HG02981 (cell line): Measurements from ENCODE around the gene MRPS5.

ENCODE experiments used
- ATAC-seq: cut with Tn5 transposase; IDR thresholded peaks from one replicate; pipeline ENCODE4 v1.9.1; 2021; ENCODE audit warnings: mild to moderate bottlenecking, moderate library complexity; ENCODE audit not compliant: unreplicated experiment

Gene MRPS5

DNA sequence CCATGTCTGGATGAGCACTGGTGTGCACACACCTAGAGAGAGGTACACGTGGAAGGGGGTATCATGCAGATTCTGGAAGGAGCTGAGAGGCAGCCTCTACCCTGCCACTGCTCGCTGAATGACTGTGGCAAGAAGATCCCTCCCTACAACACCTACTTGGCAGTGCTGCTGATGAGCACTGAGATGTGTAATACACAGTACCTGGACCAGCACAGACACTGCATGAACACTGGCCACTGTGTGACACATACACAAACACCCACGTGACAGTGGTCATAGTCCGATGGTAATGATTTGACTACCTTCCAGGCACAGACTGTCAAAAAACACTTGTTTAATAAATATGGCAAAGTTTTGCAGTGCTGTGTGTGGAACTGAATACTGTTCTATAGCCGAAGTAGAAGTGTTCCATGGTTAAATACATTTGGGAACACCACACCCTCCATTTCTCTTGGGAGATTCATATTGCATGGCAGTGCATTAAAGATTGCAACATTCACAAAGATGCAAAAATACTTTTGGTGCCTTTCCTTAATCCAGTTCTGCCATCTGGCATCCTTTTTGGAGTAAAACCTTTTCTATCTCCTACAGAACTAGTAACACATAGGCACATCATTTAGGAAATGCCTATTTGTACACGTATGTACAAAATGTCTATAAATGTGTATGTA lies 29.6 kb downstream of the MRPS5 start:
- ATAC-seq: no peak

DNA sequence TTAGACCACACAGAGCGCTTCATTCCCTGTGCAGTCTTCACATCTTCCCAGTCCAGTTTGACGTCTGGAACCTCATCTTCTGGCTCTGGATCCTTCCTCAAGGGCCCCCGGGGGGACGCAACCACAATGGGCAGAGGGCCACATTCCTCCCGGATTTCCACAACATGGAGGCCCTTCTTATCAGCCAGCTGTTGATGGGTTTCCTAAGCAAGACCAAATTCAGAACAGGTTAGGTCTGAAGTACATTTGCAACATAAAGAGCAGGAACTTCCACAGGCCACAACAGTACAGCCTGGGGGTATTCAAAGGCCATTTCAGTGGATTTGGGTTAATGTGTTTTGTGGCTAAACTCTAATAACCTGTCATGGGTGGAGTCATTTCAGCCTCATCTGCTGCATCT lies 34.2 kb downstream of the MRPS5 start:
- no peak for ATAC-seq

DNA sequence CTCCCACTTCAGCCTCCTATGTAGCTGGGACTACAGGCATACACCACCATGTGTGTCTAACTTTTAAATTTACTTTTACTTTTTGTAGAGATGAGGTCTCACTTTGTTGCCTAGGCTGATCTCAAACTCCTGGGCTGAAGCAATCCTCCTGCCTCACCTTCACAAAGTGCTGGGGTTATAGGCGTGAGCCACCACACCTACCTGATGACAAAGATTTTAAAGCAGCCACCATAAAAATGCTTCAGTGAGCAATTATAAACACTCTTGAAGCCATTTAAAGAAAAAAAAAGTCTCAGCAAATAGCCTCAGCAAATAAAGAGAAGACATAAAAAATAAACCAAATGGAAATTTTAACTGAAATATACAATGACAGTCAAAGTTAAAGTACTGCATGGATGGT lies 35.6 kb downstream of the MRPS5 start:
- no peak for ATAC-seq

DNA sequence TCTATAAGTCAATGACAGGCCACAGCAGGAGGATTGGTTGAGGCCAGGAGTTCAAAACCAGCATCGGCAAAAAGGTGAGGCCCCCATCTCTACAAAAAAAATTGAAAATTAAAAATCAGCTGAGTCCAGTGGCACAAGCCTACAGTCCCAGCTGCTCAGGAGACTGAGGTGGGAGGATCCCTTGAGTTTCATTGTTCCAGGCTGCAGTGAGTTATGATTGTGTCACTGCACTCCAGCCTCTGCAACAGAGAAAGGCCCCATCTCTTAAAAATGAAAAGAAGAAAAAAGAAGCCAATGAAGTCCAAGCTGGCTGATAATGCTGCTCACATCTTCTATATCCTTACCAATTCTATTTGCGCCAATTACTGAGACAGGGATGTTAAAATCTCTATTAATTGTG lies 39.1 kb downstream of the MRPS5 start:
- no peak for ATAC-seq

DNA sequence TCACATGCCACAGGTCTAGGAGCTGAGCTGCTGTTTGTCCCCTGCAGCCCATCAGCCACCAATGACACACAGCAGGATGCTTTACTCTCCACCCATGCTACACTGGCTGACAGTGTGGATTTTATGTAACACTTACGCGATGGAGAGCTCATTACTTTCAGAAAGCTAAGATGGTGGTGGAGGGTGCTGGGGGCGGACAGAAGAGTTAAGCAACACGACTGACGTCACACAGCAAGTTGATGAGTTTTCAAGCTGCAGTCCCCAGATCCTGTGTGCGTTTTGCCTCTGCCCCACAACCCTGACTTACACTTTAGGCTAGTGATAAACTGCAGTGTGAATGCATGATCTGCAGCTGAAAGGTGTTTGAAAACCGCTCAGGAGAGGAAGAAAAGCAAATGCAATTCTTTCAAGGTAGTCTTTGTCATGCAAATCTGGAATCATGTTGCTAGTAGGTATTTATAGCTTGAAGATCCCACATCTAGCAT lies 42.4 kb downstream of the MRPS5 start:
- no peak for ATAC-seq

DNA sequence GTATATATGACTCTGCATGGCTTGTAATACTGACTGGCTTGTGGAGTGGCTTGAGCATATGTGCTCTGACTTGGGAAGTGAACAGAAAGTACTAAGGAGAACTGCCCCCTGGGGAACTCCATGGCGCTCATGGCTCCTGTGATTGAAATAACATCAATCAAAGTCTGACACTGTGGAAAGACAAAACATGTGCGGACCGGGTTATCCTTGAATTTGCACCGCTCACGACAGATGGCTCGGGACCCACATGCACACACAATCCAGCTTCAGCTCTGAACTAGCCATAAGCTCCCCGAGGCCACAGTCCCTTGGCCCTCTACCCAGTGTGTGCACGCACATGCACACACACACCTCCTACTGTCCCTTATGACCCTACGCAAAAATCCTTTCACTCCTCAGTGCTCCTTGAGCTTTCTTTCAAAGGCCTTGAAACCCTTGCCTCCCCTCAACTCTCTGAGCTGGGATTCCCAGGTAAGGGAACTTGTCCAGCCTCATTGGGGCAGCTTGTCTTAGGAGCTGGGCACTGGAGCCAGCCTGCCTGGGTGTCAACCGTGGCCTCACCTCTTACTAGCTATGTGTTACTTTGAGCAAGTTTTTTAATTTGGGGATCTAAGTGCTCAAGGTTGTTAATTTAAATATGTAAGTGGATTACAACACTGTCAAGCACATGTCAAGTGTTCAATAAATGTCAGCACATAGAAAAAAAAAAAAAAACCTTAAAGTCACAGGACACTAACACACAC lies 43.6 kb downstream of the MRPS5 start:
- ATAC-seq: no peak

DNA sequence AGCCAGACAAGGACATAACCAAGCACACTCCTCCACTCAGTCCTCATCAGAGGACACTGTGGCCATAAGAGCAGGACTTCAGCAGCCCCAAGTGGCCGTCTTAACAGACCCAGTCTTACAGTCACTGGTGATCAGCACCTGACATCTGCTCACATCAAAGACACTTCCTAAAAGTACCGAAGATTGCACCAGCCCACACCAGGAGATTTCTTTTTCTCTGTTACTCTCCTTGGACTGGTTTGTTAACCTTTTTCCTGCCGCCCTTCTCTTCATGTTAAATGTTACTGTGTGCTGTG lies 44.1 kb downstream of the MRPS5 start:
- no peak for ATAC-seq

DNA sequence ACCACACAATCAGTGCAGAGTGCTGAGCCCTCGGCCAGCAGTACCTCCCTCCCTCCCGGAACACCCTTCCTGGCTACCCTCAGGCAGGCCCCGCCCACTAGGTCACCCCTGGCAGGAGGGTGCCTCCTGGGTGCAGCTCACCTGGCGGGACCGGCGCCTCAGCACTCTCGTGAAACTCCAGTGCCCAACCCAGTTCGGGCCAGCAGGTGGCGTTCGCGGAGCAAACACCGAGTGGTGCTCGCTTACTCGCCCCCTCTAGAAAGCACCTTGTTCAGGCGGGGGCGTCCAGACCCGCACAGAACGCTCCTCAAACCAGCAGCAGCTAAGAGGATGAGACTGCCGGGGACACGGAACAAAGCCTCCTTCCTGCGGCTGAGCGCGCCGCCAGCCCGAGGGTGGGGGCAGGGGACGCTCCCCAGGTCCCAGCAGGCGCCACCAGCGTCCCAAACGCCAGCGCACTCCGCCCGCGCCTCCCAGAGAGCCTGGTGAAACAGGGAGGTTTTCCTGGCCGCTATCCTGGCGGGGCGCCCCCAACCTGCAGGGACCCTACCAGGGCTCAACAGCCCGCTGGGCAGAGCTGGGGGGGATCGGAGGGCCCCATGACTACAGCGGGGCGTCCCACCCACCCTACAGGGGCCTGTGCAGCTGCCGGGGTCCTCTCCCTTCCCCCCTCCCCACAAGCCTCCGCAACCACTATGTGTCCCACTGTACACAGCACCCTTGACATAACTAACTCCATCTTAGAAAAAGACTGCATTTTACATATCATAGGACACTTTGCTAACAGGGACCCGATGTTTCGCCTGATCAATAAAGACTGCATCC lies 44.7 kb downstream of the MRPS5 start:
- peak; percentile 86 for ATAC-seq

DNA sequence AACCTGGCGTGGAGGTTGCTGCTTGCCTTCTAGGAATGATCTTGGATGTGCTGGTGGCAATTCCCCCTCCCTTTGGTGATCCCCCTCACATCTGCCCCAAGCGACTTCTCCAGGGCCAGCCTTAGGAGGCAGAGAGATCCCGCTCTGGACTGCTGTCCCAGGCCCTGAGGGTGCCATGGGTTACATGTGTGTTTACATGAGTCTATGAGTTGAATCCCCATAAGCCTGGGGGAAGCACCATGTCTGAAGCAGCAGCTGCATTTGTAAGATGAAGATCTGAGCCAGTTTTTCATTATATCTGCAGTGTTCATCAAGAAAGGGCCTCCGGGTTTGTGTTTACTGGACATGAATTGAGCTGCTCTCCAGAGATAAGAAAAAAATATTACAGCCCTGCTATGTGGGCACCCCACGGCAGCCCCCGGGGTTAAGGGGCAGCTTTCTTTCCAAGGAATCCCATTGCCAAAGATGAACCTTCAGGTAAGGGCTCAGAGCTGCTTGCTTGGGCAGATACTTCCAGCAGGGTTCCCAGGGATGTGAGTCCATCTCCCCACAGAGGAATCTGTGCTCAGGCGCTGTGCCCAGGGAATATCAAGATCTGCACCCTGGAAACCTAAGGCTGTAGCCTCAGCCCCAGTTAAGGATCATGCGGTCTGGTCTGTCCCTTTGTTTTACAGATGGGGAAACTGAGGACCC lies 46.0 kb downstream of the MRPS5 start:
- no peak for ATAC-seq

DNA sequence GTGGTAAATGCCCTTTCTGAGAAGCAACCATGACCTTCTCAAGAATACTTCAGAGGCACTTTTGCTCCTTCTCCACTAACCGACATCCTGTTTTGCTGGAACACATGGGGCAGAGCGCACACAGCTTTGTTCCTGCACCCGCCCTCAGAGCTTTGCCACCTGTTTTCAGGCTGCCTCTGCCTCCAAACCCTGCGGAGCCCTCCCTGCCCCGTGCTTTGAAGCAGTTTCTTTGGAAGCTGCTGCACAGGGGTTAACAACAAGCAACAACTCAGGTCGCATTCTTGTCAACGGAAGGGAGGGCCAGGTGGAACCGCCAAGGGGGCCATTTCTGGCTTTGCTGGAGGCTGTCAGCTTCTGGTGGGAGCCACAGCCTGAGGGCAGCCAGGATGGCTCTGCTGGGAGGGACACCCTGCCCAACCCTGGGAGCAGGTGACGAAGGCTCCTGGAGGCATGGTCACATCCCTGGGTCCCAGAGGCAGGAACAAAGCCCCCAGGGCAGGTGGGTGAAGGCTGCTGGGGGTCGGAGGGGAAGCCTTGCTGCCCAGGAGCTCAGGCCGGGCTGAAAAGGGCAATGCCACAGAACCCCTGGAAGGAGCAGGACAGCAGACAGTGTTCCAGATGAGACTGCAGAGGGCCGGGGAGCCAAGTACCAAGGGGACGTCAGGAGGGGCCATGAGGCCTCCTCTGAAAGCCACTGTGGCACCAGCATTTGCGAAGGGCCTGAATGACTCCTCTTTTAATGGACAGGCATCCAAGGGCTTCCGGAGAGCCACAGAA lies 46.8 kb downstream of the MRPS5 start:
- ATAC-seq: no peak

DNA sequence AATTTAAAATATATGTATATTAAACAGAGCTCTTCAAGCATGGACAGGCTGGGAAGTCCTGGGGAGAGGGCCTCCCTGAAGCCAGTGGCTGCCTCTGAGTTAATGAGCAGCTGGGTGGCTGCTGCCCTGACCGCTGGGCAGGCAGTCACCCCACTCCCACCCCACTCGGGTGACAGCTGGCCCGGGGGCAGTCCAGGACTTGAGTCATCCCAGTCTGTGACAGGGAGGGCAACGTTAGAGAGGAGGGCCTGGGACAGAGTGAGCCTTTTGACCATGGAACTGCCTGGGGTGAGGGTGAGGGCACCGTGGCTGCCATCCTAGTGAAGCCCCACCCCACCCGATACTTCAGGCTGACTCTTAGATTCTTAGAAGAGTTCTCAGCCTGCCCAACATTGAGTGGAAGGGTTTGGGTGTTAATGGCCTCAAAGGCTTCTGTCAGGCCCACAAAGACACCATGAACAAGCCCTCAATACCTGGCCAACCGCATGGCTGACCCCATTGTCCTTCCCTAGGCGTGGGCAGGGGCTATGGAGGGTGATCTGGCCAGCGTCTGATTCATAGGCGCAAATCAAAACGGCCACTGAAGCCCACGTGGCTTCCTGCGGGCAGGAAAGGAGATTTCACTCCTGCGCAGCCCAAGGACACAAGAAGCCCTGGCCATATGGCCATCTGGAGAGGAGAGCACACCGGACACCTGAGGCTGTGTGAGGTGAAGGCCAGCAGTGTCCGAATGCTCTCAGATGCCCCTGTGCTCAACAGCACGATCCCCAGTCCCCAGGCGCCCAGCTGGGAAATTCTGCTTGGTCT lies 47.5 kb downstream of the MRPS5 start:
- ATAC-seq: no peak

DNA sequence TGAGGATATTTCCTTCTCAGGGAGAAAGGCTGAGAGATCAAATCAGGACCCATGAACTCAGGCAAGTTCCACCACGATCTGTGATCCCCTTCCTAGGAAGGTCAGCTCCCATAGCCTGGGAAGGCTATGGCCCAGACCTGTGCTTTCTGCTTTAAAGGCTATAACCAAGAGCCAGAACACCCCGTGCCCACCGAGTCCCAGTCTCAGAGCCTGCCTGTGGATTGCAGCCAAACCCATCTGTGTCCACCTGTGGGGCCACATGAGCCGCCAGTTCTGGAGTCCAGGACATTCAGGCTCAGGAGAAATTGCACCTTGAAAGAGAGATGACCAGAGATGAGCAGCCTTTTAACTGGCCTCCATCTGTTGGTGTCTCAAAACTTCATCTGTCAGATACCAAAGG lies 49.2 kb downstream of the MRPS5 start:
- no peak for ATAC-seq

DNA sequence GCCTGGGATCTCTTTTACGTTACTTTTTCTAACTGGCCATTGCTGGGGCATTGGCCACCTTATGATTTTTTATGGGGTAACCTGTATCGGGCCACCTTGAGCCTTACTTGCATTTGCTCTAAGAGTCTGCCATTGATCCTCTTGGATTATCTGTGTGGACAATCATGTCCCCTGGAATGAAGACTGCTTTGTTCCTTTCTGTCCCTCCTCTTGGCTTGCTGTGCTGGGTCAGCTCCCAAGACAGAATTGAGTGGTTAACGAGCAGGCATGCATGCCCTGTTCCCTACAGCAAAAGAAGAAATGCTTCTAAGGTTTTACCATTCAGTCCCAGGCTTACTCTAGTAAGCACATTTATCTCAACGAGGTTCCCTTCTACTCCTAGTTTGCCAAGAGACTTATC lies 49.8 kb downstream of the MRPS5 start:
- no peak for ATAC-seq

DNA sequence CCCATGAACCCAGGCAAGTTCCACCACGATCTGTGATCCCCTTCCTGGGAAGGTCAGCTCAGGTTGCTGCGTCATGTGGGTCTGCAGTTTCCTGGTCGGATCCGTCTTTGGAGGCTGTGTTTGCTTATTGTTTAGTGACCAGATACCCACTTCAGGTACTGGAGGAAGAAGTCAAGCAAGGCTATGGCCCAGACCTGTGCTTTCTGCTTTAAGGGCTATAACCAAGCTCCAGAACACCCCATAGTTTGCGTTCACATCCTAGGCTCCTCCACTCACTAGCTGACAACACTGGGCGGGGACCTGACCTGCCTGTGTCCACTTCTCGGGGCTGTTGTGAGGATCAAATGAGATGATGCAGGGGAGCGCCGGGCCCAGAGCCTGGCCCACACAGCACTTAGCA lies 52.1 kb downstream of the MRPS5 start:
- no peak for ATAC-seq

DNA sequence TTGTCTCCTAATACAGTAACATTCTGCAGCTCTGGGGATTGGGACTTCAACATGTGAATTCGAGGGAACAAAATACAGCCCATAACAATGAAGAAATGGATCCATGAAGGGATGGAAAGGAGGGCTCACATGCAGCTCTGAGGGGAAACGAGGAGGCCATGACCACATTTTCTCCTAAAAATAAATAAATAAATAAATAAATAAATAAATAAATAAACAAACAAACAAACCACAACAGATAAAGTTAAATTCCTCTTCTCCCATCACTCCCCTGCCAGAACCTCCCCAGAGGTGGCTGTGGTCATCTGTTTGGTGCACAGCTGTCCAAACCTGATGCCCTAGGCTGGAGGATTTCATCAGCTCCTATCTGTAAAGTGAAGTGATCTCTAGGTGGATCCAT lies 53.4 kb downstream of the MRPS5 start:
- ATAC-seq: no peak

DNA sequence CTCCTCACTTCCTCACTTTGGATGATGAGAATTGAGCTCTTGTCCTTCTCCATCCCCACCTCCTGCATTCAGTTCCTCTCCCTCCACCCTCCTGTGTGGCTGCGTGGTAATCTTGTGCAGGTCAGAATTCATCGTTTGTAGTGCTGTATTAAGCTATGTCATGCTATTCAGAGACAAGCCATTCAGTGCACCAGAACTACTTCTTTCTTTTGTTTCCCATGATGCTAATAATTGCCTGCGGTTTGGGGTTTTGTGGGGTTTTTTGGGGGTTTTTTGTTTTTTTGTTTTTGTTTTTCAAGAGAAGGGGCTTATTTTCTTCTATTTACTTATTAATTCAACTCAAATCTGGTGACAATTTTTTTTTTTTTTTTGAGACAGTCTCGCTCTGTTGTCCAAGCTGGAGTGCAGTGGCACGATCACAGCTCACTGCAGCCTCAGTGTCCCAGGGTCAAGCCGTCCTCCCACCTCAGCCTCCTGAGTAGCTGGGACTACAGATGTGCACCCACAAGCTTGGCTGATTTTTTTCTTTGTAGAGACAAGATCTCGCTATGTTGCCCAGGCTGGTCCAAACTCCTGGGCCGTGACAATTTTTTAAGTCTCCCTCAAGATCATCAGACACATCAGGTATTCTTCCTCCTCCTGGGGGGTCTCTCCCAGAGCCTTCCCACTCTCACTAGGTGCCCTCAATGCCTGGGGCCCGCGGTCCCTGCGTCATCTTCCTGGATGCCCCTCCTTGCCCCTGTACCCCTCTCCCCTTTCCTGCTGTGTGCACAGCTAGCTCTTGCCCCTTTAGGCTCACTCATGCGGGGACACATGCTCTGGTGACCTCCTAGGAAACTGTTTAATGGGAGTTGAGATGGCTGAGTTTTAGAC lies 58.3 kb downstream of the MRPS5 start:
- ATAC-seq: peak; percentile 61

DNA sequence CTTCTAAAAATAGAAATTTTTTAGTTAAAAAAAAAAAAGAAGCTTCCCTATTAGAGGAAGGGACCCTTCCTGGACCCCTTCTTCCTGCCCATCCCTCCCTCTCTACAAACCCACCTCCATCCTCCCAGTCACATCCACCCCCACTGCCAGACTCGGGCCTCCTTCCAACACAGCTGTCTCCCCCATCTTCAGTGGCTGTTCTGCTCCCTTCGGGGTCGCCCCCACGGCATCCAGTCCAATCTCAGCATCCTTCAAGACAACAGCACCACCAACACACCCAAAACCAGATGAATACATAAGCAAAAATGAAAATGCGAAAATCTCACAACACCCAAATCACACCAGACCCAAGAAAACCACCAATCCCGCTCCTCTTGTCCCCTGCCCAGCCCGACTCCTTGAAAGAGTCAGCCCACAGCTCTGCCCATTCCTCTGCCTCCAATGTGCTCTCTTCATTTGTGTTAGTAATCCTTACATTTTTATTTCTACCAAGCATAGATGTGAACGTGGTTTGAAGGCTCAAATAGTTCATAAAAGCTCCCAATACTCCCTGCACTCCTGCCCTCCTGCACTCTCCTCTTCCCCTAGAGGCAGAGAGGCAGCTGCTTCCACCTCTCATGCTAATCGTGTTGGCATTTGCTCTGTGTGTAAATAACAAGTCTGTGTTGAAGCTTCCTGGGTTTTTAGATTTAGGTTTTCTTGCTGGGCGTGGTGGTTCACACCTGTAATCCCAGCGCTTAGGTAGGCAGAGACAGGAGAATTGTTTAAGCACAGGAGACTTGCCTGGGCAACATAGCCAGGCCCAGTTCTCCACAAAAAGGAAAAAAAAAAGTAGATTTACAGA lies 59.1 kb downstream of the MRPS5 start:
- ATAC-seq: peak; percentile 19

DNA sequence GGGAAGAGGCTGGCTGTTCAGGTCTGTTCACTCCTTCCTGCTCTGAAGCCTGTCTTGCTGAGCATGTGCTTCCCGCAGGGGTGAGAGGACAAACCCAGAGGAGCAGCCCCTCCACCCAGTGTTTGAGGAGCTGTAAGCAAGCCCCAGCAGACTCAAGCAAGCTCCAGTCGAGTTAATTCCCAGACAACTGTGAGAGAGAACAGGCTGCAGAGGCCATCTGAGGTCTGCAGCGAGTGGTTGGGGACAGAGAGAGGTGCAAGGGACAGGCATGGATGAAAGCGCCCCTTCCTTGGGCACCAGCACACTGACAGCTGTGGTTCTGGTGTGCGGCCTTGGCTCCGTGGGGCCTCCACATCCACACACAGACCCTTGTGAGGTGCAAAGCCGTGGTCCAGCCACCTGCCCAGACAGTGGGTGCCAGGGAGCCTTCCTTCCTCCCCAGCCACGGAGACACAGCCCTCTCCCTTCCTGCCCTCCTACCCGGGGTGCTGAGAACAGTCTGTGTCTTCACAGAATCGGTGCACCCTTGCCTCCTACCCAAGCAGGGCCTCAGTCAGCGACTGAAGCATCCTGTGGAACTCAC lies 59.9 kb downstream of the MRPS5 start:
- no peak for ATAC-seq
